Measurements from ENCODE around the gene BTBD17. TPM values are rescaled to one million over a fixed set of nuclear protein-coding genes. Genes with fewer than 3 reads are reported as not detected.
A peak's percentile ranks its signal among the peaks of the same experiment; 100 is the strongest.
"Not testable (repeated sequence)": the region's sequence is repeated elsewhere in the genome, so short reads cannot be mapped to it uniquely, and the experiment has no call there.

The BTBD17 gene, protein sequence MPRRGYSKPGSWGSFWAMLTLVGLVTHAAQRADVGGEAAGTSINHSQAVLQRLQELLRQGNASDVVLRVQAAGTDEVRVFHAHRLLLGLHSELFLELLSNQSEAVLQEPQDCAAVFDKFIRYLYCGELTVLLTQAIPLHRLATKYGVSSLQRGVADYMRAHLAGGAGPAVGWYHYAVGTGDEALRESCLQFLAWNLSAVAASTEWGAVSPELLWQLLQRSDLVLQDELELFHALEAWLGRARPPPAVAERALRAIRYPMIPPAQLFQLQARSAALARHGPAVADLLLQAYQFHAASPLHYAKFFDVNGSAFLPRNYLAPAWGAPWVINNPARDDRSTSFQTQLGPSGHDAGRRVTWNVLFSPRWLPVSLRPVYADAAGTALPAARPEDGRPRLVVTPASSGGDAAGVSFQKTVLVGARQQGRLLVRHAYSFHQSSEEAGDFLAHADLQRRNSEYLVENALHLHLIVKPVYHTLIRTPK
- total RNA-seq (10 to 100 TPM in 1 of 2 donors, 1 to 10 TPM in 1; 9.4 to 10.1 TPM), polyA plus RNA-seq (ENCODE audit: insufficient read length in 2 of 2) (10 to 100 TPM; 25.2 to 31.0 TPM)
- long read RNA-seq, donor 1, transcript BTBD17-201 (3 exons, 1,805 nt) = major isoform, 22 of 22 reads
- long read RNA-seq, donor 1, partial matches to known transcripts = 0 of 22 reads
- long read RNA-seq, donor 1, other reads (novel, unspliced or antisense) = 0 of 22 reads
- long read RNA-seq, donor 2, transcript BTBD17-201 (3 exons, 1,805 nt) = major isoform, 5 of 5 reads
- long read RNA-seq, donor 2, partial matches to known transcripts = 0 of 5 reads
- long read RNA-seq, donor 2, other reads (novel, unspliced or antisense) = 0 of 5 reads
- long read RNA-seq, donor 3, transcript BTBD17-201 (3 exons, 1,805 nt) = major isoform, 8 of 8 reads
- long read RNA-seq, donor 3, partial matches to known transcripts = 0 of 8 reads
- long read RNA-seq, donor 3, other reads (novel, unspliced or antisense) = 0 of 8 reads
- long read RNA-seq, donor 4 = 0 reads

DNA sequence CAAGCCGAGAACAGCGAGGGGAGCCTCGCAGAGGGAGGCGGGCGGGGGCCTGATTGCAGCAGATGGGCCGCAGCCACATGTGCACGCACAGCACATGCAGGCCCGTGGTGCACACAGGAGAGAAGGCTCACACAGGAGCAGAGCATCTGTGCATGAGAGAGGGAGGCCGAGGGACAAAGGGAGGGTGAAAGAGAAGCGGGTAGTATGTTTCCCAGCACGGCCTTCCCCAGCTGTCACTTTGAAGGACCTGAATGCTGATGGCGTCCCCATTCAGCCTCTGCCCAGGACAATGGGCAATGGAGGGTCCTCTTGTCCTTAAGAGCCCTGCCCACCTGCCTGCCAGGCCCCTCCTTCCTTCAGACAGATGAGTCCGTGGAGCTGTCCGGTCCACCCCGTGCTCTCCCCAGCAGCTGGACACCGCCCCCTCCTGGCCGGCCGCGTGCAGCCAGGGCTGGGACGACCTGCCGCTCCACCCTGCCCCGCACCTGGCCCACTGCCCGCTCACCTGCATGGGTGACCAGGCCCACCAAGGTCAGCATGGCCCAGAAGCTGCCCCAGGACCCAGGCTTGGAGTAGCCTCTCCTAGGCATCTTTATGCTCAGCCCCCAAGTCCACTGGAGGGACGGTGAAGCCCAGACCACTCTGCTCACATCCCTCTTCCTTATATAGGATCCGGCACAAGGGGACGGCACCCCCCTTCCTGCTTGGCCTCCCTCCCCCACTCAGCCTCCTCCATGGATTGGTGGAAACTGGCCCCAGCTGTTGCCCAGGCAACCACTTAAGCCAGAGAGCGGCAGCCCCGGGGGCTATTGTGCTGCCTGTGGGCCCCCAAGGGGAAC lies at the start of gene BTBD17:
Gene BTBD17 (minus strand): TSS at position 639 of the 839 bp plus-strand sequence. CDS start 49 bp downstream, at position 590.
- peaks cover 51% of the 10 kb centered on the region for H3K4me1 ChIP-seq (ENCODE audit: control insufficient read depth, insufficient read depth, low read length)
- no peaks in the 10 kb centered on the region for H3K9me3 ChIP-seq (ENCODE audit: control insufficient read depth, insufficient read depth, low read length)
- peaks cover 12% of the 10 kb centered on the region for H3K36me3 ChIP-seq (ENCODE audit: control insufficient read depth, insufficient read depth, low read length)
- 9% methylated on average over 28 of the region's 28 CpGs for WGBS (ENCODE audit: insufficient coverage)
- DNase-seq (ENCODE audit: low read depth in 4 of 6, low spot score in 6 of 6) = peak in 3 of 6 donors; percentile 58 to 91 (median 90)
- H3K4me3 ChIP-seq (ENCODE audit: low read depth, low read length) = peak within 1 kb of the TSS; percentile 22
- peaks cover 12% of the 10 kb centered on the region for H3K27me3 ChIP-seq (ENCODE audit: control insufficient read depth, insufficient read depth, low read length)
- peak within 1 kb of the TSS; percentile 86 for H3K27ac ChIP-seq (ENCODE audit: low read depth, low read length)

DNA sequence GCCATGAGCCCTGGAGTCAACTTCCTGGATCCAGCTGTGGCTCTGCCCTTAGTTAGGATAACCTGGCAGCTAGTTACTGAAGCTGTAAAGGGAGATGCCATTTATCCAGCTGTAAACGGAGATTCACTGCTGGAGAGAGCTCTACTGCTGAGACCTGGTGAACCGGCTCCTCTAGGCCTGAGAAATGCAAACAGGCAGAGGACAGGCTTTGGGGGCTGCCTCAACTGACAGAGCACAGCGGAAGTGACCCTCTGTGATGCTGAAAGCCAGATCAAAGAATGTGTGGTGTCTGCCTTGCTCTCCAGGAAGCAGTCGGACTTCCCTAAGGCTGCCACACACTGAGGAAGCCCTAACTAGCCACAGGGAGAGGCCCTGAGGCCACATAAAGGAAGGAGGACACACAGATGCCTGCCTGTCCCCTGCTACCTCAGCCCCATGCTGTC lies 48.4 kb upstream of the BTBD17 start:
- WGBS (ENCODE audit: insufficient coverage) = 71% methylated on average over 4 of the region's 4 CpGs

DNA sequence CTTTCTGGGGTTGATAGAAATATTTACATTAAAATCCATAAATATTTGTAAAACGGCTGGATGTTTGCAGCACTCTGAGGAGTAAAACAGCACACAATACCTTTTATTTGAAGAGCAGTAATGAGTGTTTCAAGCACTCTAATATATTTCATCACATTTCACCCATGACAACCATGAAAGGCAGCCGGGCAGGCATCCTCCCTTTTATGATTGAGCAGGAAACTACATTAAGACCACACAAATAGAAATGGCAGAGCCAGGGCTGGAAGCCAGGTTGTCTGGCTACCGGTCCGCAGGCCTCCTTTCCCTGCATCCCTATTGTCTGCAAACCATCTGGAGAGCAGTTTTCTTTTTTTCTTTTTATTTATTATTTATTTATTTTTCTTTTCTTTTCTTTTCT lies 47.1 kb upstream of the BTBD17 start:
- H3K4me3 ChIP-seq (ENCODE audit: low read depth, low read length) = no peak overlapping the region
- H3K4me1 ChIP-seq (ENCODE audit: control insufficient read depth, insufficient read depth, low read length) = peaks cover 7% of the 10 kb centered on the region
- no peaks in the 10 kb centered on the region for H3K27me3 ChIP-seq (ENCODE audit: control insufficient read depth, insufficient read depth, low read length)
- H3K9me3 ChIP-seq (ENCODE audit: control insufficient read depth, insufficient read depth, low read length) = no peaks in the 10 kb centered on the region
- H3K36me3 ChIP-seq (ENCODE audit: control insufficient read depth, insufficient read depth, low read length) = no peaks in the 10 kb centered on the region
- no peak overlapping the region for H3K27ac ChIP-seq (ENCODE audit: low read depth, low read length)
- peak in 1 of 6 donors; percentile 34 for DNase-seq (ENCODE audit: low read depth in 4 of 6, low spot score in 6 of 6)
- WGBS (ENCODE audit: insufficient coverage) = 22% methylated on average over 1 of the region's 4 CpGs

More for the DNA sequence above, 48.4 kb upstream of the BTBD17 start:
- DNase-seq (ENCODE audit: low read depth in 4 of 6, low spot score in 6 of 6) = no peak
- Histone ChIP-seq H3K27me3 (ENCODE audit: control insufficient read depth, insufficient read depth, low read length) (no peaks in the 10 kb centered on the region), H3K9me3 (ENCODE audit: control insufficient read depth, insufficient read depth, low read length) (no peaks in the 10 kb centered on the region), H3K36me3 (ENCODE audit: control insufficient read depth, insufficient read depth, low read length) (no peaks in the 10 kb centered on the region), H3K27ac (ENCODE audit: low read depth, low read length) (no peak overlapping the region), H3K4me3 (ENCODE audit: low read depth, low read length) (no peak overlapping the region), H3K4me1 (ENCODE audit: control insufficient read depth, insufficient read depth, low read length) (peaks cover 6% of the 10 kb centered on the region)

DNA sequence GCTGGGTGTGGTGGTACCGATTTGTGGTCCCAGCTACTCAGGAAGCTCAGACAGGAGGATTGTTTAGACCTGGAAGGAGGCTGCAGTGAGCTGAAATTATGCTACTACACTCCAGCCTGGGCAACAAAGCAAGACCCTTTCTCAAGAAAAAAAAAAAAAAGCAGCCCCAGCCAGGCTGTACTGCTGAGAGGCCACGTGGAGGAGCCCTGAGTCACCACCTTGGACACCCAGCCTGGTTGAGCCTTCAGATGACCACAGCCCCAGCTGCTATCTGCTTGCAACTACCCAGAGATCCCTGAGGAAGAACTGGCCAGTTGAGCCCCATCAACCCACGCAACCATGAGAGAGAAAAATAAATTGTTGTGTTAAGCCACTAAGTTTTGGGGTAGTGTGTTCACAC lies 46.6 kb upstream of the BTBD17 start:
- no peak for DNase-seq (ENCODE audit: low read depth in 4 of 6, low spot score in 6 of 6)
- Histone ChIP-seq H3K36me3 (ENCODE audit: control insufficient read depth, insufficient read depth, low read length) (no peaks in the 10 kb centered on the region), H3K27me3 (ENCODE audit: control insufficient read depth, insufficient read depth, low read length) (no peaks in the 10 kb centered on the region), H3K4me3 (ENCODE audit: low read depth, low read length) (no peak overlapping the region), H3K9me3 (ENCODE audit: control insufficient read depth, insufficient read depth, low read length) (no peaks in the 10 kb centered on the region), H3K4me1 (ENCODE audit: control insufficient read depth, insufficient read depth, low read length) (peaks cover 9% of the 10 kb centered on the region), H3K27ac (ENCODE audit: low read depth, low read length) (no peak overlapping the region)
- WGBS (ENCODE audit: insufficient coverage) = 60% methylated on average over 1 of the region's 3 CpGs

DNA sequence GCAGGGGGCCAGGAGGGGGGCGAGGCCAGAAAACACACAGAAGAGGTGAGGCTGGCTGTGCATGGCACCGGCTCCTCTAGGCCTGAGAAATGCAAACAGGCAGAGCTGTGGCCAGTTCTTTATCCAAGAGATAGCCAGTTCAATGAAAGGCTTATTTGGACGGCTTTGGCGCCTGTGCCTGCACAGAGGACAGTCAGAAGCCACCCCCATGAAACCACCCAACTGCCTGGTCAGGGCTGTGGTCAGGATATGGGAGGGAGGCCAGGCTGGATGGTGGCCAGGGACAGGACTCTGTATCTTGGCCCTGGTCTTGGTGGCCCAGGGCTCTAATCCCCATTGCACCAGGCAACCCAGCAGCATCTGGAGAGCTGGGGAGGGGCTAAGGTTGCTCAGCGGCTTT lies 45.7 kb upstream of the BTBD17 start:
- Histone ChIP-seq H3K4me3 (ENCODE audit: low read depth, low read length) (no peak overlapping the region), H3K27me3 (ENCODE audit: control insufficient read depth, insufficient read depth, low read length) (no peaks in the 10 kb centered on the region), H3K4me1 (ENCODE audit: control insufficient read depth, insufficient read depth, low read length) (peaks cover 9% of the 10 kb centered on the region), H3K9me3 (ENCODE audit: control insufficient read depth, insufficient read depth, low read length) (no peaks in the 10 kb centered on the region), H3K27ac (ENCODE audit: low read depth, low read length) (no peak overlapping the region), H3K36me3 (ENCODE audit: control insufficient read depth, insufficient read depth, low read length) (no peaks in the 10 kb centered on the region)
- 66% methylated on average over 2 of the region's 5 CpGs for WGBS (ENCODE audit: insufficient coverage)
- no peak for DNase-seq (ENCODE audit: low read depth in 4 of 6, low spot score in 6 of 6)

DNA sequence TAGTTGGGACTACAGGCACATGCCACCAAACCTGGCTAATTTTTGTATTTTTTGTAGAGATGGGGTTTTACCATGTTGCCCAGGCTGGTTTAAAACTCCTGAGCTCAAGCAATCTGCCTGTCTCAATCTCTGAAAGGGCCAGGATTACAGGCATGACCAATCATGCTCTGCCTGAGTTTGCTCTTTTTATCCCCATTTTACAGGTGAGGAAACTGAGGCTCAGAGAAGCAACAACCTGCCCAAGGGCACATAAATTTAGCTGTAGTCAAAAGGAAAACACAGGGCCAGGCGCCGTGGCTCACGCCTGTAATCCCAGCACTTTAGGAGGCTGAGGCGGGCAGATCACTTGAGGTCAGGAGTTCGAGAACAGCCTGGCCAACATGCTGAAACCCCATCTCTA lies 43.6 kb upstream of the BTBD17 start:
- H3K27ac ChIP-seq (ENCODE audit: low read depth, low read length); DNase-seq (ENCODE audit: low read depth in 4 of 6, low spot score in 6 of 6): not testable (repeated sequence)
- 100% methylated on average over 5 of the region's 5 CpGs for WGBS (ENCODE audit: insufficient coverage)

DNA sequence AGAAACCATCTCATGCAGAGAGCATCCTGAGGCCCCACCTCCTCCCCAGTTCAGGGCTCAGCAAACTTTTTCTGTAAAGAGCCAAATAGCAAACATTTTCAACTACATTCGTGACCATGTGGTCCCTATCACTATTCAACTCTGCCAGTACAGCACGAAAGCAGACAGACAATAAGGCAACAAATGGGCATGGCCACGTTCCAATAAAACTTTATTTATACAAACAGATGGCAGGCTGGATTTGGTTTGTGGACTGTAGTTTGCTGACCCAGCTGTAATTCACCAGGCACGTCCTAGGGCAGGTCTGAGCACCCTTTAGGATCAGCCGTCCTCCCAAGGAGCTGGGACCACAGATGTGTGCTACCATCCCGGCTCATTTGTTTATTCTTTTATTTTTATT lies 43.1 kb upstream of the BTBD17 start:
- 20% methylated on average over 1 of the region's 6 CpGs for whole genome bisulfite sequencing (ENCODE audit: insufficient coverage)
- Histone ChIP-seq H3K4me3 (ENCODE audit: low read depth, low read length) (no peak overlapping the region), H3K4me1 (ENCODE audit: control insufficient read depth, insufficient read depth, low read length) (peaks cover 9% of the 10 kb centered on the region), H3K27ac (ENCODE audit: low read depth, low read length) (no peak overlapping the region), H3K27me3 (ENCODE audit: control insufficient read depth, insufficient read depth, low read length) (no peaks in the 10 kb centered on the region), H3K9me3 (ENCODE audit: control insufficient read depth, insufficient read depth, low read length) (no peaks in the 10 kb centered on the region), H3K36me3 (ENCODE audit: control insufficient read depth, insufficient read depth, low read length) (no peaks in the 10 kb centered on the region)
- no peak for DNase-seq (ENCODE audit: low read depth in 4 of 6, low spot score in 6 of 6)

More for the DNA sequence above, 43.6 kb upstream of the BTBD17 start:
- not testable (repeated sequence) for H3K4me3 ChIP-seq (ENCODE audit: low read depth, low read length); H3K4me1 ChIP-seq (ENCODE audit: control insufficient read depth, insufficient read depth, low read length); H3K27me3 ChIP-seq (ENCODE audit: control insufficient read depth, insufficient read depth, low read length); H3K9me3 ChIP-seq (ENCODE audit: control insufficient read depth, insufficient read depth, low read length); H3K36me3 ChIP-seq (ENCODE audit: control insufficient read depth, insufficient read depth, low read length)

DNA sequence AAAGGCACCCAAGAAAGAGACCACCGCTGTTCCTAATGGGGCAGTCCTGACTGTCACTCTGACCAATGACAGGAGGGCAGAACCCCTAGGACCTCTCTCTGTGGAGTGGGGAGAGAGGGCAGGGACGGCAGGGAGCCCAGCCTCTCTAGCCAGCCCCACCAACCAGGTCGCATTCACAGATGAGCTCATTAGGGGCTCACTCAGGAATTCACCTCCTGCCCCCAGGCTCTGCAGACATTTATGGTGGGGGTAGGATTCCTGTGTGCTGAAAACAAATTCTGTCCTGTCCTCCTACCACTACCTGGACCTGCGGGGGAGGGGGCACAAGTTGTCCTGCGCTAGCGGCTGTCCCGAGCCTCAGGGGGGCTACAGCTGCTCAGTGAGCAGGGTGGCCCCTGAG lies 42.5 kb upstream of the BTBD17 start:
- Histone ChIP-seq H3K9me3 (ENCODE audit: control insufficient read depth, insufficient read depth, low read length) (no peaks in the 10 kb centered on the region), H3K4me3 (ENCODE audit: low read depth, low read length) (no peak overlapping the region), H3K4me1 (ENCODE audit: control insufficient read depth, insufficient read depth, low read length) (peaks cover 9% of the 10 kb centered on the region), H3K27me3 (ENCODE audit: control insufficient read depth, insufficient read depth, low read length) (no peaks in the 10 kb centered on the region), H3K36me3 (ENCODE audit: control insufficient read depth, insufficient read depth, low read length) (no peaks in the 10 kb centered on the region), H3K27ac (ENCODE audit: low read depth, low read length) (no peak overlapping the region)
- no peak for DNase-seq (ENCODE audit: low read depth in 4 of 6, low spot score in 6 of 6)
- 43% methylated on average over 1 of the region's 7 CpGs for WGBS (ENCODE audit: insufficient coverage)
